GM18502 (cell line): ENCODE measurements around the gene GRIN2A.

Experiments
- ATAC-seq: cut with Tn5 transposase; IDR thresholded peaks from one replicate; pipeline ENCODE4 v1.9.1; 2021; ENCODE audit warnings: mild to moderate bottlenecking; ENCODE audit not compliant: unreplicated experiment, poor library complexity

The GRIN2A gene

GRCh38 chr16:9800186-9800738 is 382.0 kb downstream of the GRIN2A start:
- ATAC-seq, result no peak

GRCh38 chr16:9798952-9799580 is 383.2 kb downstream of the GRIN2A start:
- ATAC-seq, result no peak

- ATAC-seq, result no peak
These were observed 383.8 kb downstream of the GRIN2A start for GRCh38 chr16:9798474-9798873.

GRCh38 chr16:9797306-9797705 is 384.9 kb downstream of the GRIN2A start:
- ATAC-seq, result no peak

DNA sequence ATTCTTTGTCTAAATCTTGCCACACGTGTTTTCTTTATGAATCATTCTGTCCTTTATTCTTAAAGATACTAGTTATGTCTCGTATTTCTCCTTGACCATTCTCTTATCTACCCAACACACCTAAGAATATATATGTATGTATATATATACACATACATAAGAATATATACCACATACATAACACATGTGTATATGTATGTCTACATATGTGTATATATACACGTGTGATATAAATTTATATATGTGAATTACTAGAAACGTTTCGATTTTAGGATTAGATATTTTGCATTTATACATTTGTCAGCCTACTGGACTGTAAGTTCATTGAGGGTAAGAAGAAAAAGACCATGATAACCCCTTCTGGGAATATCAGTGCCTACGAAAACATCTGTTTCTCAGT is 388.6 kb downstream of the GRIN2A start:
- ATAC-seq, result no peak

GRCh38 chr16:9791556-9791955 is 390.7 kb downstream of the GRIN2A start:
- ATAC-seq, result no peak

GRCh38 chr16:9790199-9790598 is 392.0 kb downstream of the GRIN2A start:
- ATAC-seq, result no peak

DNA sequence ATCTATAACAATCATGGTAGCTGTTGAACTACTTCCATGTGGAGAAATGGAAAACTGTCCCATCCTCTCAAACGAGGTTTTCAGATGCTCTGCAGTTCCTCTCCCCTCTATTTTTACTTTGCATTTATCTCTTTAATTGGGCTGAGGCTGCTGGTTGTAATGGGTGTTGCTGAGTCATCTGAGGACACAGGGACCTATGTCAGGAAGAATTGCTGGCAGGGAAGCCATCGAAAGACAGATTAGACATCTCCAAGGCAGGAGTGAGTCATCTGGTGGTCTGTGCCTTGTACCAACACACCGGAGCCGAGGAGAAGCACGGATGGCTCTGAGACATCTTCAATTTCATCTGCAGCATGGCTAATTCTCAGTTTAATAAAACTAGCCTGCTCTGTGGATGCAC is 394.5 kb downstream of the GRIN2A start:
- ATAC-seq, result no peak

DNA sequence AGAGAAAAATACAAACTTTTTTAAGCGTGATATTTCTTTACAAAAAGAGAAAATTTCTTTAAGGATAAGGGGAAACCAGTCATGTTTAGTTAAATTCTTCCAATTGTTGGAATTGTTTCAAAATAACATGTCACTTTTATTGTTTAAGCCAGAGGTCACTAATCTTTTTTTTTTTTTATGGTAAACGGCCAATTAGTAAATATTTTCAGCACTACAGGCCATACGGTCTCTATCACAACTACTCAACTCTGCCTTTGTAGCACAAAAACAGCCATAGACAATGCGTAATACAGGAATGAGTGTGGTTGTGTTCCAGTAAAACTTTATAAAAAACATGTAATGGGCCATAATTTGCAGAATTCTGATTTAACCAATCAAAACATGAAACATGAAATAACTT is 401.4 kb downstream of the GRIN2A start:
- ATAC-seq, result no peak

- no peak for ATAC-seq
These were observed 403.4 kb downstream of the GRIN2A start for GRCh38 chr16:9778849-9779248.

DNA sequence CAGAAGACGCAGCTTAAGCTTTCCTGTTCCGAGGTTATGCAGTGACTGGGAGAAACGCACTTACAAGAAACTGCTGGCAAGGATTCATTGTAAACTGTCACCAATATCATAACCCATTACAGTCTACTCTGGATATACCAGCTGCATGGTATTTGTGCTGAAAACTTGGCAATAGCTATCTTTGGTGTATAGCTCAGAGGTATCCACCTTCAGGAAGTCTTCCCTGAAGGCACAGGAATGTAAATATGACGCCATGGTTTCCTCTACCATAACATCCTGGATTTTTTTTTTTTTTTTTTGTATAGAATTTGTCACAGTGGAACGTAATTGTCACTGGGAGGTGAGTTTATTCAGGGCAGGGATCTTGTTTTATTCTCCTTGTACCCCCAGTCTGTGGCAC is 406.2 kb downstream of the GRIN2A start:
- ATAC-seq, result no peak

GRCh38 chr16:9773289-9773688 is 408.9 kb downstream of the GRIN2A start:
- ATAC-seq, result no peak

DNA sequence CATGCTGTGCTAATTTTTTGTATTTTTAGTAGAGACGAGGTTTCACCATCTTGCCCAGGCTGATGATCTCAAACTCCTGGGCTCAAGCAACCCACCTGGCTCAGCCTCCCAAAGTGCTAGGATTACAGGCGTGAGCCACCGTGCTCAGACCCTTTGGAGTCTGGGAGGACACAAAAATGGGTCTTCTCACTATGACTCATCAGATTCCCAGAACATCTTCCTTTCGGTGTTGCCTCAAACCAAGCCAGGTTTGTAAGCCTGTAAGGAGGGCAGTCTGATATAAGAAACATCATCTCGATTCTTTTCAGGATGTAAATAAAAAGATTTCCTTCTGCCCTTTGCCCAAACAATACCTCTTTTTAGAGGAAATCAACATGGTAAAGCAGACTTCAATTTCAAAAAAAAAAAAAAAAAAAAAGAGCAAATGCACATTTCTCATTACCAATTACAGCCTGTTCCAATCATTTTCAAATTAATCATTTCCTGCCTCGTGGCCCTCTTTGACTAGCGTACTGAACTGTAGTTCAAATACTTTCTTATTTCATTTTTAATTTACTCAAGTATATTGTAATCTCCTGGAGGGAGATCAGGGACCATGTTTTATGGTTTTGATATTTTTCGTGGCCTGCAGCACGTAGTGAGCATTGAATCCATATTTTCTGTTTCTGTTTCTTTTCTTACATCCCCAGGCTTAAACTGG is 409.6 kb downstream of the GRIN2A start:
- no peak for ATAC-seq

- ATAC-seq, result no peak
These were observed 415.3 kb downstream of the GRIN2A start for GRCh38 chr16:9766891-9767290.

- no peak for ATAC-seq
These were observed 418.7 kb downstream of the GRIN2A start for GRCh38 chr16:9763505-9763904.

DNA sequence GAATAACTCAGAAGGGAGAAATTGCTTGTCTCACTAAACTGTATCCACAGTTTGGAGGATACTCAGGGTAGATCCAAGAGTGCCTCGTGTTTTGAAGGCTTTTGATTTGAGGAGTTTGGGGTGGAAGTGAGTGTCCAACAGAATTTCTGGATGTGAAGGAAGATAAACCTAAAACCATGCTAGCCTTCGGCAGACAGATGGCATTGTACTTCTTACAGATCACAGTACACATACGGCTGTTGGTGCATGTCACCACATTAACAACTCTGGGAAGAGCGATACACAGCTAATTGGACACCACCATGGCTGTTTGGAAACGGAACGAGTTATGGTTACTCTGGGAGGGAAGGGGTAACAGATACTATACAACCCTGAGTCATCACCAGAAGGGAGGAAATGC is 420.4 kb downstream of the GRIN2A start:
- no peak for ATAC-seq

GRCh38 chr16:9757687-9758086 is 424.5 kb downstream of the GRIN2A start:
- ATAC-seq, result no peak

- ATAC-seq, result no peak
These were observed 425.8 kb downstream of the GRIN2A start for GRCh38 chr16:9756434-9756833.

DNA sequence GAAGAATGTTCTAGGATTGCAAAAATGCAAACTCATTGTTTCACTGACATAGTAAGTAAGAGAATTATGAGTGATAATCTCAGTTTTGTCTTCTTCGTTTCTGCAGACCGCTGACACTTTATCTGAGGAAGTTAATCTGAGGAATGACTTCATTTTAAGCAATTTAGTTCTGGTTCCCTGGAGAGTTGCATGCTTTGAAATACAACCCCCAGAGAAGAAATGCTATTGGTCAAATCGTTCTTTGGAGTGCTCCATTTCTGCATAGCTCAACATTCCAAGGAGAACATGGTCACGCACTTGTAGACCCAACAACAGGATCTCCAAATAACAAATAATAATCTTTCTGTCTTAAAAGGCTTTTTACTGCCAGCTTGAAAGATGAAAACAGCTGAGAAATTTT is 427.1 kb downstream of the GRIN2A start:
- no peak for ATAC-seq

GRCh38 chr16:9741776-9742175 is 440.5 kb downstream of the GRIN2A start:
- ATAC-seq, result no peak

GRCh38 chr16:9739301-9739700 is 442.9 kb downstream of the GRIN2A start:
- ATAC-seq, result no peak

DNA sequence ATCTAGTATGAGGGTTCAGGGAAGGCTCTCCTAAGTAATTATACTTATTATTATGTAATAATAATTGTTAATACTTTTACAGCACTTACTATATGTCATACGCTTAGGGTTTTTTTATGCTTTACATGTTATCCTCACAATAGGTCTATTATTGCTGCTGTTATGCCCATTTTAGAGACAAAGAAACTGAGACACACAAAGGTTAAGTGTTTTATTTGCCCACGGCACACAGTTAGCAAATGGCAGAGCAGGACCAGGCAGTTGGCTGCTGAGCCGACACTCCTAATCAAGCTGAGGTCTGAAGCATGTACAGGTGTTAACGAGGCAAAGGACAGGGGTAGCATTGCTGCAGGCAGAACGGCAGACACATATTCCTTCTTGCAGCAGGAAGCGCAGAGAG is 443.5 kb downstream of the GRIN2A start:
- ATAC-seq, result no peak
